ENCODE measurements around the gene UBA52. TPM values are rescaled to one million over a fixed set of nuclear protein-coding genes. Genes with fewer than 3 reads are reported as not detected.
"Not testable (repeated sequence)": the region's sequence is repeated elsewhere in the genome, so short reads cannot be mapped to it uniquely, and the experiment has no call there.

UBA52 gene
- total RNA-seq, 4 donors from 2014 or later: 445 to 799 (median 753) TPM

GRCh38 chr19:18597809-18598660 is 26.4 kb downstream of the UBA52 start:
- DNase-seq: no peak
- TF ChIP-seq POLR2A (IDR thresholded peaks at IDR 0.05): no peak
- no peak for TF ChIP-seq CTCF (IDR thresholded peaks at IDR 0.05)

DNA sequence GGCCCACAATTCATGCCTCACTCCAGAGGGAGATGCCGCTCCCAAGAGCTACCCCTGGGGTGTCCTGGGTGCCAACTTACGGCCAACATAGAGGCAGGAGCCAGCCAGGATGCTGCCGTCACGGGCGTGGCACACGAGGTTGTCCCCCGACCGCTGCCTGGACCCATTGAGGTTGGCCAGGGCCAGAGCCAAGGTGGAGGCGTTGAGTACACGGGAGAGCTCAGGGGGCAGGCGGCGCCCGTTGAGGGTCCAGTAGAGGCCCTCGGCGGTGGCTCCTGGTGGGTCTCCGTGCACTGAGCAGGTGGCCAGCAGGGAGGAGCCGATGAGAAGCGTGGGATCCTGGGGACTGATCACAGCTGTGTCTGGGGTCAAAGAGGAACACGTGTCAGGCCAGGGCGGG is 27.8 kb downstream of the UBA52 start:
- Histone ChIP-seq H3K27me3 (peaks cover 0 to 88% (median 0%) of the 10 kb centered on the region in 4 donors), H3K36me3 (no peaks in the 10 kb centered on the region), H3K4me1 (peaks cover 8 to 23% (median 15%) of the 10 kb centered on the region in 3 donors), H3K27ac (no peak overlapping the region), H3K9me3 (no peaks in the 10 kb centered on the region), H3K4me3 (no peak overlapping the region)
- WGBS, 2 donors: 92% methylated on average over 5 of the region's 20 CpGs; no CpG with 5 or more reads in 1 of the 2 donors
- no peak for DNase-seq
- intact Hi-C loops (cut with DNase I): loop anchor here (10.0 kb wide), 1 partner anchor 75 kb away; no protein-coding TSS in a partner anchor
- TF ChIP-seq POLR2A (IDR thresholded peaks at IDR 0.05): no peak

More at GRCh38 chr19:18597809-18598660, 26.4 kb downstream of the UBA52 start:
- peaks cover 0 to 75% (median 0%) of the 10 kb centered on the region in 4 donors for H3K27me3 ChIP-seq
- no peaks in the 10 kb centered on the region for H3K36me3 ChIP-seq
- H3K4me3 ChIP-seq: no peak overlapping the region
- no peaks in the 10 kb centered on the region for H3K9me3 ChIP-seq
- 68 to 74% methylated on average over 9 to 12 of the region's 25 CpGs for WGBS, 2 donors
- peaks cover 12 to 20% (median 19%) of the 10 kb centered on the region in 3 donors for H3K4me1 ChIP-seq
- H3K27ac ChIP-seq: no peak overlapping the region
- intact Hi-C loops (cut with DNase I): loop anchor here (10.0 kb wide), 1 partner anchor 77 kb away; no protein-coding TSS in a partner anchor

DNA sequence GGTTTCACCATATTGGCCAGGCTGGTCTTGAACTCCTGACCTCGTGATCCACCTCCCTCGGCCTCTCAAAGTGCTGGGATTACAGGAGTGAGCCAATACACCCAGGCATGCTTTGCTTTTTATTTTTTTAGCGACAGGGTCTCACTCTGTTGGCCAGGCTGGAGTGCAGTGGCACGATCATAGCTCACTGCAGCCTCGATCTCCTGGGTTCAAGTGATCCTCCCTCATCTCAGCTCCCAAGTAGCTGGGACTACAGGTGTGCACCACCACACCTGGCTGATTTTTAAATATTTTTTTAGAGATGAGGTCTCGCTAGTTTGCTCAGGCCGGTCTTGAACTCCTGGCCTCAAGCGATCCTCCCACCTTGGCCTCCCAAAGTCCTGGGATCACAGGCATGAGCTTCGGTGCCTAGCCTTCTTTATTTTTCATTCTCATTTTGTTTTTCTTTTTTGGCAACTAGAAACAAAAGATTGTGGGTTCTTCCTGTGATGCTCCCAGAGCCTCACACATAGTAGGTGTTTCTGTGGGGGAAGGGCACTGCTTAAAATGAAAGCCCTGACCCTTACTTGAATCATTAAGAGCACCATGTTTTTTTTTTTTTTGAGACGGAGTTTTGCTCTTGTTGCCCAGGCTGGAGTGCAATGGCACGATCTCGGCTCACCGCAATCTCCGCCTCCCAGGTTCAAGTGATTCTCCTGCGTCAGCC is 29.2 kb downstream of the UBA52 start:
- not testable (repeated sequence) for H3K9me3 ChIP-seq
- 88 to 90% methylated on average over 15 of the region's 15 CpGs for WGBS, 2 donors
- peaks cover 0 to 88% (median under 1%) of the 10 kb centered on the region in 4 donors for H3K27me3 ChIP-seq

GRCh38 chr19:18601875-18602274 is 30.2 kb downstream of the UBA52 start:
- Histone ChIP-seq H3K27me3 (peaks cover 0 to 90% (median 2%) of the 10 kb centered on the region in 4 donors), H3K4me1 (peaks cover 5 to 32% (median 10%) of the 10 kb centered on the region in 3 donors), H3K27ac (no peak overlapping the region), H3K9me3 (no peaks in the 10 kb centered on the region), H3K4me3 (no peak overlapping the region), H3K36me3 (no peaks in the 10 kb centered on the region)
- 72 to 79% methylated on average over 4 of the region's 4 CpGs for WGBS, 2 donors
- intact Hi-C loops (cut with DNase I): no loop called here
- TF ChIP-seq CTCF (IDR thresholded peaks at IDR 0.05) (no peak), POLR2A (IDR thresholded peaks at IDR 0.05) (no peak)
- DNase-seq: no peak

More for the DNA sequence above, 29.2 kb downstream of the UBA52 start:
- DNase-seq; intact Hi-C loops (cut with DNase I); H3K4me3 ChIP-seq; H3K27ac ChIP-seq; H3K36me3 ChIP-seq: not testable (repeated sequence)
- H3K4me1 ChIP-seq: peaks cover 4 to 25% (median 5%) of the 10 kb centered on the region in 3 donors

DNA sequence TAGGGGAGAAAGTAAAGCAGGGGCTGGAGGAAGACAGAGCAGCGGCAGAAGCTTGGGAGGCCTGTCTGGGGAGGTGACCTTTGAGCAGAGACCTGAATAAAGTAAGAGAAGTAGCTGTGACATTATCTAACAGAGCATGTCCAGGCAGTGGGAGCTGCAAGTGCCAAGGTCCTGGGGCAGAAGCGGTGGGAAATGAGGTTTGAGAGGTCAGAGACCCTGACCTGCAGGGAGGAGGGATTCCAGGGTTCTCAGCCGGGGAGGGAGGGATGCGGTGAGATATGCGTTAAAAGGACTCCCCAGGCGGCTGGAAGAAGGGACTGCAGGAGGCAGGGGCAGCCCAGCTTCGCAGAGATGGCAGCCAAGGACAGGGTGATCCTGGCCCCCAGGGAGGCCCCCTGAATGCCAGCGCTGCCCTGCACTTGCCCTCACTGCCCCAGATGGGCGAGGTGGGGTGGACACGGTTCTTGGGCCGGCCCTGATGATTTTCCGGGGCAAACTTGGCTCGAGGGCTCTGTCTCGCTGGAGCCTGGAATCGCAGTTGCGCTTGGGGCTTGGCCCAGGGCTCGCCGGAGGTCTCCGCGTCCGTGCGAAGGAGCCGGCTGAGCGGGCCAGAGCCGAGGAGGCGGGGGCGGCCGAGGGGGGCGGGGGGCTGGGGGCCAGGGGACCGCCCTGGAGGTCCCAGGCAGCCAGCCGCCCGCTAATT is 31.7 kb downstream of the UBA52 start:
- WGBS, 2 donors: 51 to 62% methylated on average over 7 of the region's 32 CpGs
- no peak for DNase-seq
- peak in 1 of 6 experiments; percentile 21 for TF ChIP-seq CTCF (IDR thresholded peaks at IDR 0.05)
- TF ChIP-seq POLR2A (IDR thresholded peaks at IDR 0.05): no peak
- Histone ChIP-seq H3K9me3 (no peaks in the 10 kb centered on the region), H3K27me3 (peaks cover 4 to 96% (median 9%) of the 10 kb centered on the region in 4 donors), H3K36me3 (no peaks in the 10 kb centered on the region), H3K27ac (peak overlapping the region in 2 of 4 donors; percentile 60 to 65), H3K4me3 (peak overlapping the region in 2 of 4 donors; percentile 49 to 63), H3K4me1 (peaks cover 16 to 48% (median 21%) of the 10 kb centered on the region in 3 donors)
- intact Hi-C loops (cut with DNase I): no loop called here
